Smooth muscle cell (in vitro differentiated cells): ENCODE data around the gene RAMACL. TPM values are rescaled to one million over a fixed set of nuclear protein-coding genes. Genes with fewer than 3 reads are reported as not detected.
"Not testable (repeated sequence)": the region's sequence is repeated elsewhere in the genome, so short reads cannot be mapped to it uniquely, and the experiment has no call there.

ENCODE experiments used
- DNase-seq: peaks from one replicate; lab custom pipeline; 2025; ENCODE audit not compliant: unreplicated experiment; lab: John Stamatoyannopoulos, UW
- H2AFZ ChIP-seq: fragments of 200-600 bp; sonication (generic); 2 replicates; pipeline ENCODE4 v1.6.0; 2016; ENCODE audit warnings: antibody characterized with exemption, low read depth, mild to moderate bottlenecking
- H3F3A ChIP-seq: fragments of 200-600 bp; sonication (generic); 2 replicates; pipeline ENCODE4 v1.6.0; 2017; ENCODE audit warnings: antibody characterized with exemption, low read depth
- H3K27ac ChIP-seq: fragments of 200-600 bp; sonication (generic); 2 replicates; pipeline ENCODE4 v1.5.1; 2016; ENCODE audit warnings: low read depth, mild to moderate bottlenecking
- H3K27me3 ChIP-seq: fragments of 200-600 bp; sonication (generic); 2 replicates; pipeline ENCODE4 v1.6.1; 2016; ENCODE audit warnings: low read depth, mild to moderate bottlenecking
- H3K36me3 ChIP-seq: fragments of 200-600 bp; sonication (generic); 2 replicates; pipeline ENCODE4 v1.5.1; 2016; ENCODE audit warnings: low read depth
- H3K4me1 ChIP-seq: fragments of 200-600 bp; sonication (generic); 2 replicates; pipeline ENCODE4 v1.5.1; 2016; ENCODE audit warnings: low read depth
- H3K4me2 ChIP-seq: fragments of 200-600 bp; sonication (generic); 2 replicates; pipeline ENCODE4 v1.6.0; 2016; ENCODE audit warnings: mild to moderate bottlenecking
- H3K4me3 ChIP-seq: fragments of 200-600 bp; sonication (generic); 2 replicates; pipeline ENCODE4 v1.5.1; 2016; ENCODE audit warnings: mild to moderate bottlenecking
- H3K79me2 ChIP-seq: fragments of 200-600 bp; sonication (generic); 2 replicates; pipeline ENCODE4 v1.6.0; 2016; ENCODE audit warnings: low read depth, mild to moderate bottlenecking
- H3K9ac ChIP-seq: fragments of 200-600 bp; sonication (generic); 2 replicates; pipeline ENCODE4 v1.6.0; 2016; ENCODE audit warnings: low read depth
- H3K9me3 ChIP-seq: fragments of 200-600 bp; sonication (generic); replicated peaks from 2 replicates; pipeline ENCODE4 v1.5.1; 2016; ENCODE audit warnings: low read depth
- H4K20me1 ChIP-seq: fragments of 200-600 bp; sonication (generic); 2 replicates; pipeline ENCODE4 v1.6.0; 2016; ENCODE audit warnings: low read depth
- CTCF ChIP-seq: fragments of 200-600 bp; sonication (generic); IDR thresholded peaks from 2 replicates; pipeline ENCODE4 v1.5.1; 2017; ENCODE audit warnings: borderline replicate concordance, mild to moderate bottlenecking, antibody characterized with exemption; ENCODE audit not compliant: insufficient read depth, poor library complexity, severe bottlenecking
- WGBS: methylation state at CpG from one replicate; pipeline ENCODE4 v1.1.7; 2016; ENCODE audit warnings: low lambda C conversion rate; 5-methylcytosine and 5-hydroxymethylcytosine counted together
- polyA plus RNA-seq: library from polyadenylated mRNA; unstranded; fragments of >200 nt; fragmentation: Nextera tagmentation; extraction: Ambion mirVana; gene quantifications from 2 replicates; pipeline ENCODE4 v1.2.1, GENCODE V29; 2016
- total RNA-seq: library from RNA; depleted of rRNA; stranded (reverse); fragments of >200 nt; gene quantifications from 2 replicates; pipeline ENCODE4 v1.2.3, GENCODE V29; 2014

RAMACL gene
- total and polyA plus RNA-seq, 2 experiments from 2014 or later, result 0.13 to 0.14 TPM

- no peaks in the 10 kb centered on the region for H3K4me1 ChIP-seq
- TF ChIP-seq CTCF, result no peak
These were observed 3.1 kb downstream of the RAMACL start for GRCh38 chr6:166583230-166583965.

GRCh38 chr6:166582258-166582657 is 4.2 kb downstream of the RAMACL start:
- no peak for DNase-seq
- Histone ChIP-seq H4K20me1 (no peaks in the 10 kb centered on the region), H3K27ac (no peak overlapping the region), H3K79me2 (no peaks in the 10 kb centered on the region), H2AFZ (no peak overlapping the region), H3K27me3 (no peaks in the 10 kb centered on the region), H3K4me1 (no peaks in the 10 kb centered on the region), H3K4me2 (no peak overlapping the region), H3K9me3 (no peaks in the 10 kb centered on the region), H3K4me3 (no peak overlapping the region), H3F3A (no peaks in the 10 kb centered on the region), H3K9ac (no peak overlapping the region), H3K36me3 (no peaks in the 10 kb centered on the region)
- WGBS, result 95% methylated on average over 6 of the region's 6 CpGs
- no peak for TF ChIP-seq CTCF

More at GRCh38 chr6:166583230-166583965, 3.1 kb downstream of the RAMACL start:
- Histone ChIP-seq H3K9me3 (no peaks in the 10 kb centered on the region), H3K4me2 (no peak overlapping the region), H3K27ac (no peak overlapping the region), H3K36me3 (no peaks in the 10 kb centered on the region), H2AFZ (no peak overlapping the region), H3F3A (no peaks in the 10 kb centered on the region), H3K27me3 (no peaks in the 10 kb centered on the region), H3K79me2 (no peaks in the 10 kb centered on the region), H4K20me1 (no peaks in the 10 kb centered on the region), H3K9ac (no peak overlapping the region), H3K4me3 (no peak overlapping the region)
- DNase-seq, result no peak
- 81% methylated on average over 15 of the region's 15 CpGs for WGBS

- H3K27ac ChIP-seq, H2AFZ ChIP-seq, H3K36me3 ChIP-seq, H3K9ac ChIP-seq, H3K4me3 ChIP-seq, DNase-seq, H3K27me3 ChIP-seq, H3K4me1 ChIP-seq, H3F3A ChIP-seq, H4K20me1 ChIP-seq, H3K9me3 ChIP-seq, H3K79me2 ChIP-seq, H3K4me2 ChIP-seq: not testable (repeated sequence)
- WGBS, result 100% methylated on average over 2 of the region's 8 CpGs
These were observed 4.7 kb downstream of the RAMACL start for GRCh38 chr6:166581801-166582200.

GRCh38 chr6:166581091-166581511 is 5.4 kb downstream of the RAMACL start:
- no peak overlapping the region for H3K4me3 ChIP-seq
- H3K27me3 ChIP-seq, result no peaks in the 10 kb centered on the region
- no peak for TF ChIP-seq CTCF
- no peaks in the 10 kb centered on the region for H3K9me3 ChIP-seq
- 92% methylated on average over 11 of the region's 11 CpGs for WGBS
- H2AFZ ChIP-seq, result no peak overlapping the region
- H3K9ac ChIP-seq, result no peak overlapping the region
- no peaks in the 10 kb centered on the region for H4K20me1 ChIP-seq
- H3F3A ChIP-seq, result no peaks in the 10 kb centered on the region
- no peaks in the 10 kb centered on the region for H3K36me3 ChIP-seq
- no peaks in the 10 kb centered on the region for H3K79me2 ChIP-seq
- no peak for DNase-seq
- no peak overlapping the region for H3K4me2 ChIP-seq
- H3K4me1 ChIP-seq, result no peaks in the 10 kb centered on the region
- H3K27ac ChIP-seq, result no peak overlapping the region
